HG03521 (cell line): ENCODE results near the gene ATP8B3.

Experiments
- ATAC-seq: cut with Tn5 transposase; IDR thresholded peaks from one replicate; pipeline ENCODE4 v1.9.1; 2021; ENCODE audit warnings: mild to moderate bottlenecking, moderate library complexity; ENCODE audit not compliant: unreplicated experiment

The ATP8B3 gene

DNA sequence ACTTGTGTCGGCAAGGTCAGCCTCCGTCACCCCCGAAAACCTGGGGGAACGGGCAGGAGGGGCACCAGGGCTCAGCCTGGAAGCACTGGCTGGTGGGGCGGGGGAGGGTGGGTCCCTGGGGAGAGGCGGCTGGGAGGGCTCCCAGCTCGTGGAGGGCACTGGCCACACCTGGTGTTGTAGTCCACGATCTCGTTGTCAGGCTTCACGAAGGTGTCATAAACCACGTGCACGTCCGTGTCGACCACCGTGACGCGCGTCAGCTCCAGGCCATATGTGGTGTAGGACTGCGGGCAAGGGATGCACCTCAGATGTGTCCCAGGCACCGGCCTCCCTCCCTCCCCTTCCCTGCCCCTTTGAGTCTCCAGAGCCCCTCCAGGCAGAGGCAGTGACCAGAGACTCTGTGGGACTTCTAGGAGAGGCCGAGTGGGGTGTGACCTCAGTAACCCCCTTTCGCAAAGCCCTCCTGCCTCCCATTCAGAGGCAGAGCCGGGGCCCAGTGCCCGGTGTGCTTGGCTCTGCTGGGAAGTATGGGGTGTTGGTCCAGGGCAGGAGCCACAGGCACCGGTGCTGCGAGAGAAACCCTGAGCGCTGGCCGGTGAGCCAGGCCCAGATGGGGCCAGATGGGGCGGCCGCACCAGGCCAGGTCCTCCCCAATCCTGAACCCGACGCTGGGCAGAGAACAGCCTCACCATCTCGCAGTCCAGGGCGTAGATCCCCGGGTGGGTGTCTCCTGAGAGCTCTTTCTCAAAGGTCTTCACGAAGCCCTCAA, 4.6 kb upstream of the ATP8B3 start:
- ATAC-seq, result no peak

DNA sequence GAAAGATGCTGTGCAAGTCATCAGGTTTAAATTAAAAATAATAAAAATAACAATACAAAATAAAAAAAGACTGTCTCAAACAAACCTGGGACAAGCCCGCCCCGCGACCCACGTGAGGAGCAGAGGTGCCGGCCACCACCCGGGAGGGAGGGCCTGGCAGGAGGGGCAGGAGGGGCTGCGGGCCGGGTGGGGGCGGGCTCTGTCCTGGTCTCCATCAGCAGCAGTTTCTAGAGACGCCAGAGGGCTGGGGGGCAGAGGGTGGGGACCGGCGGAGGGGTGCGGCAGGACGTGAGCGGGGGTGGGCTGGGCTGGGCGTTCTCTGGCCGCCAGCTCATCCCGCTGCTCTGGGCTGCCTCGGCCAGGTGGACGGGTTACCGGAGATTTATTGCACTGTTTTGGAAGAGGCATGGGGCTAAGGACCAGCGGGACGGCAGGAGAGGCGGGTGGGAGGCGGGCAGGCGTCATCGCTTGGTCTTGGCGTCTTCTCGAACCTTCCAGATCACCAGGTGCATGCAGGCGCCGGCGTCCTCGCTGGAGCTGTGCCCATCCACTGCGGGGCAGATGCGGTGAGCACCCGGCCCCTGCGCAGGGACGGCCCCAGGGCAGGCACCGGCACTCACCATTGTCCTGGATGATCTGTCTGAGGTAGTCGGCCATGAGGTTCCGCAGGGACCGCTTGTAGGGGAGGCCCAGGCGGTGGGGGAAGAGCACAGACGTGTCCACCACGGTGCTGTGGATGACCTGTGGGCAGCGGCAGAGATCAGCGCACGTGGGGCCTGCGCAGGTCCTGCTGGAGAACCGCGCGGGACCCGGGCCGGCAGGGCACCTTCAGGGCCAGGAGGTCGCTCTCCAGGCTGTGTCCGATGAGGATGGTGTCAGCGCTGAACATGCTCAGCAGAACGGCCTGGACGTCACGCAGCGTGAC, 3.8 kb upstream of the ATP8B3 start:
- ATAC-seq, result no peak

DNA sequence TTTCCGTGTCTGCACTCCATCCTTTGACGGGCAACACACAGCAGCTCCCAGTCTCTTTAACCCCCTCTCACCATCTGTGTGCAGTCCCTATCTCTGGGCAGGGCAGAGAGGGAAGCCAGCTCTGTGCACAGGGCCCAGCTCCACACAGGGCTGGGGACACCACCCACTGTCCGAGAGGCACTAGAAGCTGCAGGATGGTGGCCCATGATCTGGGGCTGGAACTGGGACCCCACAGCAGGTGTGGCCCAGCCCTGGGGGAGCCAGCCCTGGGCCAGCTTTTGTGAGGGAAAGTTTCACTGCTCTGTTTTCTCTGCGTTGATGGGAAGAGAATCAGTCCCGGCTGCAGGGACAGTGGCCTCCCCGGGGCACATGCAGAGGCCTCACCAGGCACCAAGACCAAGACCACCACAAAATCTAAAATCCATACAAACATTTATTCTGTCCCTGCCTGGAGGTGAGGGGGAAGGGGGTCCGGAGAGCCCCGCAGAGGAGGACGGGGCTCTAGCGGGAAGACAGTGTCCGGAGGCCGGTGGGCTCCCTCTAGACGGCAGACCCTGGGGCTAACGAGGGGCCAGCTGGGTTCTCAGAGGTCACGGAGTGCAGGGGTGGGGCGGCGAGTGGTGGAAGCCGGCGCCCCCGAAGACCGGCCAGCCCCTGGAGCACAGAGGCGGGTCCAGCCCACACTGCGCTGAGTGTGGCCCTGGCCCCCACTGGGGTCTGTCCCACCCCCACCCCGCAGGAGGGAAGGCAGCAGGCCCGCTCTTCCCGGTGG, 2.9 kb upstream of the ATP8B3 start:
- no peak for ATAC-seq

DNA sequence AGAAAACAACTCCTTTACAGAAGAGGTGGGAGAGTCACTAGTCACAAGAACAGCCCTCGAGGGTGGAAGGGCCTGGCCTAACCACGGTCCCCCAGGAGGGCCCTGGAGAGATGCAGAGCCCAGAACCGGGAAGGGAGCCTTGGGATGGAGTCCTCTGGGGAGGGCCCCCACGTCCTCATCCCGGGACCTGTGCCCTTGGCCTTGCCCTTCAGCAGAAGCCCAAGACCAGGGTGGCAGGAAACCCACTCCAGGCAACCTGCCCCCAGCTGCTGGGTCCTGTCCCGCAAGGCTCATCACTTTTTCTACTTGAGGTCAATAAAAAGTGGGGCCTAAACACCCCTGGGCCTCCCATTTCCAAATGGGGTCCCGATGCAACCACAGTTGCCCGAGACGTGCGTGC, 2.3 kb upstream of the ATP8B3 start:
- no peak for ATAC-seq

DNA sequence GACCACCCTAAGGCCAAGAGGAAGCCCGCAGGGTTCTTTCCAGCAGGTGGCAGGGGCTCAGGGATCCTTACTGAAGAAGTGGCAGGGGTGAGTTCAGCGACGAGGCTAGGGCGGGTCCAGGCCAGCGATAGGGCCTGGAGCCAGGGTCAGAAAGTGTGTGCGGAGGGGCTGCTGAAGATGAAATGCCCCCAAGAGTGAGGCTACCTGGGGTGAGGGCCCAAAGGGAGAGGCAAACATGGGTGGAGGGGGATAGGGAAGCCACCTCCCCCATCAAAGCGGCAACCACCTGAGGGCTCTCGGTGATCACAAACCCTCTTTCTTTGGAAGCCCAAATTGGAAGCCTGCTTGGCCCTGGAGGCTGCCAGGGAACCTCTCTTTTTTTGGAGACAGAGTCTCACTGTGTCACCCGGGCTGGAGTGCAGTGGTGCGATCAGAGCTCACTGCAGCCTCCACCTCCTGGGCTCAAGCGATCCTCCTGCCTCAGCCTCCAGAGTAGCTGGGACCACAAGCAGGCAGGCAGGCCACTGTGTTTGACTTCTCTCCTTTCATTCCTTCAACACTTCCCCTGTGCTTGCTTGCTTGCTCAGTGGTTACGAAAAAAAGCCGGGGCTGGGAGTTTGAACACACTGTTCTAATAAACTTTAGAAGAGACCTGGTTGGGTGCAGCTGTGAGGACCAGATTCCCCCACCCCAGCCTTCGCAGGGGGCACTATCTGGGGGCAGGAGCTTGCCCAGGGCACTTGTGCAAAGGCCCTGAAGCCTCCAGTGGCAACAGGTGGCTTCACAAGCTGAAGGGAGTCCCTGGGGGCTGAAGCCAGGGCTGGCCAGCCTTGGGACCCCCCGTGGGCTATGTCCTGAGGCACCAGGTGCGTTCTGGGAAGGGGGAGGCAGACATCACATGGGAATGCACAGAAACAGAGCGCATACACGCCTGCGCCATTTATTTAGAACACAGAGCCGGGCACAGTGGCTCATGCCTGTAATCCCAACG, 1.4 kb upstream of the ATP8B3 start:
- no peak for ATAC-seq

DNA sequence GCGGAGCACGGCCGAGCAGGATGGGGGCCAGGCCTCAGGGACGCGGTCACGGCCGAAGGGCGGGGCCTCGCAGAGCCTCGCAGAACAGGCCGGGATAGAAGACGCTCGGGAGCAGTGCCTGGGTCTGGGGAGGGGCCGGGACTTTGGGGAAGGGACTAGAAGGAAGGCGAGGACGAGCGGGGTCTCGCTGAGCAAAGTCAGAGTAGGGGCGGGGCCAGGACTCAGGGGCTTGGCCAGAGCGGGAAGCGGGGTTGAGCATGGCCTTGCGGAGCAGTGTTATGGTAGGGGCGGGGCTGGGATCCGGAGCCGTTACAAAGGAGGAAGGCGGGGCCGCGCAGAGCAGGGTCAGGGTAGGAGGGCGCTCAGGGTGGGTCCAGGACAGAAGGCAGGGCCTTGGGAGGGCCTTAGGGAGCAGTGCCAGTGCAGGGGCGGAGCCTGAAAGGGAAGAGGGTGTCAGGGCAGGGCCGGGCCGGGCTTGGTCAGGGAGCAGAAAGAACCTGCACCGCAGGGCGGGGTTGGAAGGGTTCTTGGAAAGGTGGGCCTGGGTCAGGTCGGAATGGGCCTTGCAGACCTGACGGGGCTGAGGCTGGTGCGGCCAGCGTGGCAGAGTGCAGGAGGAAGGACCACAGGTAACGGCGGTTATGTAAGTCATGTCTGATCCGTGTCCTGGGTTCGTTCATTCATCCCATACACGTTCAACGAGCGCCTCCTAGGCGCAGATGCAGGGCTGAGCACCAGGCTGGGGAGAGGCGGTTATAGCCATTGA, 533 bp upstream of the ATP8B3 start:
- ATAC-seq, result peak; percentile 72

DNA sequence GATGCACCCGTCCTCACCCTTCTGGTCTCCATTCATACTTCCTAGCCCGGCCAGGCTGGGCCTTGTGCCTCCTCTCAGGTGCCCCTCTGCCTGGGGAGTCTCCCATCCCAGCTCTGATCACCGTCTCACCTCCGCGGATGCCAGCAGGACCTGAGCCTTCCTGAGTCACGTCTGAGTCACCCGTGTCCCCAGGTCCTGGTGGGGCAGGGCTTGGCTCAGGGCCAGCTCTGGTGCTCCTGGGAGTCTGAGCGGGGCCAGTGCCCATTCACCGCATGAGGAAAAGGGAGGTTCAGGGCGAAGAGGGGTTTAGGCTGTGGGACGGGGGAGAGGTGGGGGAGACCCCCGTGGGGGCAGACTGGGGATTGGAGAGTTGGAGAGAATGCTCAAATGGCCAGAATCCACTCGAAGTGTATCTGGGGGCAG, 593 bp downstream of the ATP8B3 start:
- ATAC-seq, result no peak

DNA sequence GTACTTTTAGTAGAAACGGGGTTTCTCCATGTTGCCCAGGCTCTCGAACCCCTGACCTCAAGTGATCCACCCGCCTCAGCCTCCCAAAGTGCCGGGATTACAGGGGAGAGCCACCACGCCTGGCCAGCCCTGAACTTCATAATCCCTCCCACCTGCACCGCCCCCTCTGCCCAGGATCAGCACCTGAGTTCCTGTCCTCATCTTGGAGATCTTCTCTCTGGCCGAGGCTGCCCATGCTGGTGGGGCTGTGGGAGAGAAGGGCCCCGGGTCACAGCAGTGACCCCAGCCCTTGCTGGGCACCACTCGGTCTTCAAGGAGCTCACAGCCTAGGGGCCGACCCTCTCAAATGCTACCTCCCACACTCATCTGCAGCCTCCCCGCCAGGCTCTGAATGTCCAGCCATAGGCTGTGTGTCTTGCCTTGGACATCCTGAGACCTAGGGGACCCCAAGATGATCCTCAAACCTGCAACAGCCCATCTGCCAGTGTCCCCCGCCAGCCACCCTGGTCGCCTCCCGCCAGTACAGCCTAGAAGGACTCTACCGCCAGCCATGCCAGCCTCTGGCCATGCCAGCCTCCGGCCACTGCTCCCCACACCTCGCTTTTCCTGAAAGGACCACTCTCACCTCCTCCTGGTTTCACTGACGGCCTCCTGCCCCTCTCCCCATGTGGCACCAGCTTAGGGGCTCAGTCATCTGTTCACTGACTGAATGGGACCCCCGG, 1.5 kb downstream of the ATP8B3 start:
- ATAC-seq, result no peak

DNA sequence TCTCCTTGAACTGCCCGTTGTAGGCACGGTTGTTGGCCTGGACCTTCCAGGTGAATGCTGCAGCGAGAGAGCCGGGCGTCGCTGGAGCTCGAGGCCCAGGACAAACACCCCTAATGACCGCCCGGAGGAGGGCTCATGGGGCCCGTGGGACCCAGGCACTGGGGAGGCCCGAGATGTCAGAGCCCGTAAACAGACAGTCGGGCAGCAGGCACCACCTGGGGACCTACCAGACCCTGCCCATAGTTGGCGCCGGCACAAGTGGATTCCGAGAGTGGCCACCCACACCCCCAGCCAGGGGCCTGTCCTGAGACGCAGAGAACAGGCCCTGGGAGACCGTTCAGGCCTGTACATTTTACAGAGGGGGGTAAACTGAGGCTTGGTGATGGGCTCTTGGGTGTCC, 2.4 kb downstream of the ATP8B3 start:
- no peak for ATAC-seq

DNA sequence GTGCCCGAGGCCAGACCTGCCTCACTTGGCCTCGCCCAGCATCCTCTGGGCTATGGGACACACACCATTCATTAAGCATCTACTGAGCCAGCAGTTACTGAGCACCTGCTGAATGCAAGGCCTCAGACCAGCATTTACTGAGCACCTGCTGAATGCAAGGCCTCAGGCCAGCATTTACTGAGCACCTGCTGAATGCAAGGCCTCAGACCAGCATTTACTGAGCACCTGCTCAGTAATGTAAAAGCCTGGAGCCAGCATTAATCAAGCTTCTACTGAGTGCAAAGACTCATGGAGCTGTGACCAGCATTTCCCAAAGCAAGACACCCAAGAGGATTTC, 3.7 kb downstream of the ATP8B3 start:
- ATAC-seq, result no peak

DNA sequence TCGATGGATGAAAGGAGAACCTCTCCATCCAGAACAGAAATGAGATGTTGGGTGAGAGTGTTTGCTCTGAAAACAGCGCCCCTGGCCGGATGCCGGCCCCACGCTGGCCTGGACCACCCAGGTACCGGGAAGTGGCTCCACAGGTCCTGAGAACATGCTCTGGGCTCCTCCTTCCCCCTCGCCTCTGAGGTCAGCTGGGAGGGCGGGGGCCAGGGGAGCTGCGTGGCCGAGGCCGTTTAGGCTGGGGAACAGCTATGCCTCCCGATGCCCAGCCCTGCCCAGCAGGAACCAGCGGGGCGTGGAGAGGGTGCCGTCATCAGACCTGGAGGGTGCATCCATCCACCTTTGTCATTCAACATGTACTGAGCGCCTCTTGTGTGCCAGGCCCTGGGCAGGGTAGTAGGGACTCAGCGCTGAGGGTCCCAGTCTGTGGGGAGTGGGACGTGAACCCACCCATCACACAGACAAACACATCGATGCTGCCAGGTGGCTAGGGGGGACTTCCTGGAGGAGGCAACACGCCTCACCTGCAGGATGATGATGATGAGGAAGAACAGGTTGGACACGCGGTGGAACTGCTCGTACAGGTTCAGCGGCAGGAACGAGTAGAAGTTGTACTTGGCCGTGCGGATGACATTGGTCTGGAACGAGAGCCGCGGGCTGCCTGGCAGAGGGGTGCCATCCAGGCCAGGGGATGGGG, 4.2 kb downstream of the ATP8B3 start:
- ATAC-seq, result no peak

DNA sequence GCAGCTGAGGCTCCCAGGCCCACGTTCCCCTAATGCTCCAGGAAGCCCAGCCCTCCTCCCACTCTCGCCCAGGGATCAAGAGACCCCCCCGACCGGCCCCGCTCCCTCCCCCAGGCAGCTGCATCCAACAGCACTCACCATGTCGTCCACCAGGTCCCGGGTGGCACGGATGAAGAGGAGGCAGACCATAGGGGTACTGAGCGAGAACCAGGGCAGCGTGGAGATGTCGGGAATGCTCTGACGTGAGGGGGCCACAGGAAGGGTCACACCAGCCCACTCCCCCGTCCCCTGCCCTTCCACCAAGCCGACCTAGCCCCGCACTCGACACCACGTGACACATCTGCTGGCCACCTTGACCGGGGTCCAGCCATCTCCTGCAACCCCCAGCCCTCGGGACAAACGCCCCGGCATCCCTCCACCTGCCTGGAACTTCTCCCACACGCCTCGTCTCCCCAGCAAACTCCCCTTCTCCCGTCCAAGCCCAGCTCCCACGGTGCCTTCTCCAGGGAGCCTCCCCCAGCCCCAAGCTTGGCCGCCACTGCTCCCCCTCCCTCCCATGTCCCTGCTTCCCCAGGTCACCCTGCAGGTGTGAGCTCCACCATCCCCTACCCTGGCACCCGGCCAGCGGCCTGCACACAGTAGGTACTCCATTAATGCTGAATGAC, 4.9 kb downstream of the ATP8B3 start:
- ATAC-seq, result no peak

DNA sequence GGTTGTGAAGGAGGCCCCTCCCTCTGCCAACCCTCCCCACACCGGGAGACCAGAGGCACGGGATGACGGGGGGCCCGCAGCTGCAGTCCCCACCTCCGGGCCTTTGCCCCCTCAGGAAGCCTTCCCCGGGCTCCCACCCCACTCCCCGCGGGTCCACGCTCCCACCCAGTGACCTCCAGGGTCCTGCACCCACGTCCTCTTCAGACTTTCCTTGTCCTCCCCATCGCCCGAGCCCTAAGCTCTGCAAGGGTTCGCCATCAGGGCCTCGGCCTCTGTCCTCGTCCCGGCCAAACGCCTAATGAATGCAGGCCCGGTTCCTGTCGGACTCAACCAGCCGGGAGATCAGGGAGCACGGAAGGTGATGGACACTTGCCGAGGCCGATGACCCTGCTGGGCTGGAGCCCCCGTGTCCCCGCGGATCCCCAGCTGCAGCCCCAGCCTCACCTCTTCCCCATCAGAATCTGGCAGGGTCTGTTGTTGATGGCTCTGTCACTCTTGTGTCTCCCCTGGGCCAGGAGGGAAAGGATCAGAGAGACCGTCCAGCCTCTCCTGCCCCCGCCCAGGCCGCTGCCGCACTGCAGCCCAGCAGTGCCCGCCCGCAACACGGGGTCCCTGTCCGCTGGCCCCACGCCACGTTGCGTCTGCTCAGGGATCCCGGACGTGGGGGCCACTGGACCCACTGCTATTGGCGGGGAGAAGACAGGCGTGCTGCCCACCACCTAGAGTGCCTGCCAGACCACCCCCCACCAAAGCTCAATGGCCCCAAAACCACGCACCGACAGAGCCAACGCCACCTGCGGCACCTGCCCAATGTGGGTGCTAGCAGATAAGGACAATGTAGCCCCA, 5.7 kb downstream of the ATP8B3 start:
- no peak for ATAC-seq

DNA sequence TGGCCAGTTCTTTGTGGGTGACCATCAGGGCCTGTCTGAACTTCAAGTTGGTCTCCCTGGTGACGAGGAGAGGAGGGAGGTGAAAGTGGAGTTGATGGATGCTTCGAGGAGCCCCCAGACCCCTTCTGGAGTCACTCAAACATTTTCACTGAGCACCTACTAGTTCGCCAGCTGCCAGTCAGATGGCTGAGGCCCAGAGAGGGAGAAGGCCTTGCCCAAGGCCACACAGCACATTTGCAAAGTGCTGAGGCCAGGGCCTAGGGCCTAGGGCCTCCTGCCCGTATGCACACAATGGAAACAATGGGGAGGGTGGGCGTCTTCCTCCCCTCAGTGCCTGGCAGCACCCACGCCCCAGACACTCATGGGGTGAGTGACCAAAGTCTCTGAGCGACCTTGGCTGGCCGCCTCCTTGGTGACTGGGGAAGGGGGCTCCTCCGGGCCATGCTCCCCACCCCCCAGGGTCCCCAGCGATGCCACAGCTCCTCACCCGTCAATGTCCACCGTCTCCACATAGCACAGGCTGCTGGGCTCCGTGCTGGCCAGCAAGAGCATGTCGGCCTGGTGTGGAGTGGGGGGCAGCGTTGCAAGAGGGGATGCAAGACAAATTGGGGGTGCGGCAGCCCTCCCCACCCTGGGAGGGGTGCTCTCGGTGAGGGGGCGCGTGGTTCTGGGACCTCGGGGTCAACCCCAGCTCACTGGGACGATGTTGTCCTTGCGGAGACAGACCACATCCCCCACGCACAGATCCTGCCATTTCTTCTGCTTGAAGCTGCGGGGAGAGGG, 6.5 kb downstream of the ATP8B3 start:
- no peak for ATAC-seq

DNA sequence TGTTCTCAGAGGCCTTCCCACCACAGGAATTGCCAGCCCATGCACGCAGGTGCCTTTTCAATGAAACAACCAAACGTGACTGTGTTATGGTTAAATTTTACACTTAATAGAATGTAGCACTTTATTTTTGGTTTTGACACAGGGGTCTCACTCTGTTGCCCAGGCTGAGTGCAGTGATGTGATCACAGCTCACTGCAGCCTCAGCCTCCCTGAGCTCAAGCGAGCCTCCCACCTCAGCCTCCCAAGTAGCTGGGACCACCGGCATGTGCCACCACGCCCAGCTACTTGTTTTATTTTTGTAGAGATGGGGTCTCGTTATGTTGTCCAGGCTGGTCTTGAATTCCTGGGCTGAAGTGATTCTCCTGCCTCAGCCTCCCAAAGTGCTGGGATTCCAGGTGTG, 7.2 kb downstream of the ATP8B3 start:
- no peak for ATAC-seq

DNA sequence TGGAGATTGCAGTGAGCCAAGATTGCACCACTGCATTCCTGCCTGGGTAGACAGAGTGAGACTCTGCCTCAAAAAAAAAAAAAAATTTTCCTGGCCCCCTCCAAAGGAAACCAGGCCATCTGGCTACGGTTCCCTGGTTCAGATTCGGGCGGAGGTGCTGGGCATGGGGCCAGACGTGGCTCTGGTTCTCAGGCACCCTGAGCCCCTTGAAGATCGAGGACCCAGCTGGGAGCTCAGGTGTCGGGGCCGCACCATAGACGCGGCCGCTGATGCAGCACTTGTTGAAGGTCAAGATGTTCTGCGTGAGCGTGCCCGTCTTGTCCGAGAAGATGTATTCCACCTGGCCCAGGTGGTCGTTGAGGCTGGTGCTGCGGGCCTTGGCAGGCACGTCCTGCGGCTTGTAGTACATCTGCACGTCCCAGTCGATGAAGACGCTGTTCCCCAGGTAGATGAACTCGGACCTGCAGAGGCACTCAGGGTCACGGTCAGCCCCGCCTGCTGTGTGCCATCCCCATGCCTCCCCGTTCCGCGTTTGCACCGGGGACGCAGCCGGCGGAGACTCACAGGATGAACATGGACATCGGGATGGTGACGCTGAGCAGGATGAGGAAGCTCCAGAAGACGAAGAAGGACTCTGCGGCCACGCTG, 12.3 kb downstream of the ATP8B3 start:
- ATAC-seq, result no peak
